ENCODE data around the gene AURKAIP1. TPM values are rescaled to one million over a fixed set of nuclear protein-coding genes. Genes with fewer than 3 reads are reported as not detected.

Gene AURKAIP1
- total and polyA plus RNA-seq, 2 experiments from 2014 or later = 118 to 218 TPM

DNA sequence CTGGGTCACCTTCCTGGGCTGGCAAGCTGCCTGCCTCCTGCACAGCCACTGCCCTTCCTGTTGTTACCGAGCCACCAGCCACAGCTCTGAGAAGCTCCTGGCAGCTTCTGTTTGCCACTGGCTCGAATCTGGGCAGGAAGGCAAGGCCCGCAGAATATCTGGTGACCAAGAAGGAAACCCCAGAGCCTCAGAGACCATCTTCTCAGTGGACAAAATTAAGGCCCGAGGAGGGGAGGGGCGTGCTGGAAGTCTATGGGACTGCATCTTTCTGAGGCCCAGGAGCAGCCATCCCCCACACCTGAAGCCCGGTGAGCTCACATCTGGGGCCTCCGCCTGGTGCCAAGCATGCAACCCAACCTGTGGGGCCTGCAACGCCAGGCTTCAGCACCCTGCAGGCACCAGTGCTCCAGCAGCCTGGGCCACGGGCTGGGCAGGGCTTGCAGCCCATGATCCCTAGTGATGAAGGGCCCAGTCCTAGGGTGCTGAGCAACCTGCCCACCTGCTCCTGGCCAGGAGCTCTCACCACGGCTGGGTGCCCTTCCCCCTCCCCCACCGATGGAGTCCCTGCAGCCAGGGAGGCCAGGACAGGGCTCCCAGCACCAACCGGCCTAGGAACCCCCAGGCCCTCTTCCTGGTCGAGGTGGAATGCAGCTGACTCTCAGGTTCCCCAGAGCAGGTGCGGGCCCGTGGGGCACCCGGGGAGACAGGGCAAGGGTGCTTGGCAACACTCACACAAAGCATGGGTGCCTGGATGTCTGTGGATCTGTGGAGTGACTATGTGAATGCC is 49.5 kb downstream of the AURKAIP1 start:
- Histone ChIP-seq H3K4me3 (peak overlapping the region; percentile 89), H2AFZ (peak overlapping the region; percentile 51; the same call in 1 of the 2 replicates), H3K36me3 (ENCODE audit: low read depth) (no peaks in the 10 kb centered on the region), H3K4me1 (ENCODE audit: insufficient read depth) (peaks cover 16% of the 10 kb centered on the region), H3K27ac (peak overlapping the region; percentile 56), H3K9ac (peak overlapping the region; percentile 97), H4K20me1 (ENCODE audit: insufficient read depth) (no peaks in the 10 kb centered on the region), H3F3A (ENCODE audit: insufficient read depth) (no peaks in the 10 kb centered on the region), H3K9me3 (ENCODE audit: low read depth) (no peaks in the 10 kb centered on the region), H3K4me2 (ENCODE audit: unreplicated experiment) (peak overlapping the region; percentile 80), H3K9me2 (ENCODE audit: insufficient read depth) (no peaks in the 10 kb centered on the region), H3K27me3 (replicated peaks; ENCODE audit: insufficient read depth) (no peaks in the 10 kb centered on the region), H3K79me2 (ENCODE audit: insufficient read depth) (peaks cover 57% of the 10 kb centered on the region)
- 61 to 64% methylated on average over 16 of the region's 16 CpGs for WGBS, 2 experiments (ENCODE audit: low coverage in 1 of 2, low lambda C conversion rate in 2 of 2, missing lambda C conversion rate in 2 of 2)
- in situ Hi-C loops (cut with MboI) = no loop called here
- no peak for TF ChIP-seq EZH2 (IDR thresholded peaks at IDR 0.05; ENCODE audit: insufficient read depth, poor library complexity, severe bottlenecking)
- no peak for TF ChIP-seq EZH2phosphoT487 (IDR thresholded peaks at IDR 0.05; ENCODE audit: insufficient read depth, low read depth)
- DNase-seq = no peak

DNA sequence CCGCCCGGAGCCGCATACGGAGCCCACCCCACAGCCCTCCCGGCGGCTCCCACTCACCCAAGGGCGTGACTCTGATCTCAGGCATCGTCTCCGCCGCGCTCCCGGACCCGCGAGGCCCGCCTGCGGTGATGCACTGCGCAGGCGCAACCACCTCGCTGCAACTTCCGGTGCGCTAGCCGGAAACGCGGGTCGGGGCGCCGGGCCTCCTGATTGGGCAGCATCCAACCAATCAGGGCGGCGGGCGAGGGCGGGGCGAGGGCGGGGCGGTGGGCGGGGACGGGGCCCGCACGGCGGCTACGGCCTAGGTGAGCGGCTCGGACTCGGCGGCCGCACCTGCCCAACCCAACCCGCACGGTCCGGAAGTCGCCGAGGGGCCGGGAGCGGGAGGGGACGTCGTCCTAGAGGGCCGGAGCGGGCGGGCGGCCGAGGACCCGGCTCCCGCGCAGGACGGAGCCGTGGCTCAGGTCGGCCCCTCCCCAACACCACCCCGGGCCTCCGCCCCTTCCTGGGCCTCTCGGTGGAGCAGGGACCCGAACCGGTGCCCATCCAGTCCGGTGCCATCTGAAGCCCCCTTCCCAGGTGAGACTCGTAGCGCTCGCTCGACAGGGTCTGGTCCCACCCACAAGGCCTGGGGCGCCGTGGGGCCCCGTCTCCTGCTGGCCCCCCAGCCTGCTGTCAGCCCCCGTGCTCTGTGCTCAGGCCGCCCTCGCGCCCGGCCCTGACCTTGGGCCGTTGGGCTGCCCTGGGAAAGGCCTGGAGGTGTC is 50.3 kb downstream of the AURKAIP1 start, which contains the start of the genes CPTP and INTS11:
TSS of gene CPTP (plus strand) at position 279 of the 764 bp plus-strand sequence. CDS start 2,109 bp downstream, outside the sequence.
TSS of gene INTS11 (minus strand) at position 137 of the 764 bp plus-strand sequence. CDS start at position 85, 52 bp downstream.
- 0 to 1% methylated on average over 24 to 71 of the region's 84 CpGs for WGBS, 2 experiments (ENCODE audit: low coverage in 1 of 2, low lambda C conversion rate in 2 of 2, missing lambda C conversion rate in 2 of 2)
- Histone ChIP-seq H2AFZ (peak within 1 kb of the TSS; percentile 51), H4K20me1 (ENCODE audit: insufficient read depth) (no peaks in the 10 kb centered on the region)

DNA sequence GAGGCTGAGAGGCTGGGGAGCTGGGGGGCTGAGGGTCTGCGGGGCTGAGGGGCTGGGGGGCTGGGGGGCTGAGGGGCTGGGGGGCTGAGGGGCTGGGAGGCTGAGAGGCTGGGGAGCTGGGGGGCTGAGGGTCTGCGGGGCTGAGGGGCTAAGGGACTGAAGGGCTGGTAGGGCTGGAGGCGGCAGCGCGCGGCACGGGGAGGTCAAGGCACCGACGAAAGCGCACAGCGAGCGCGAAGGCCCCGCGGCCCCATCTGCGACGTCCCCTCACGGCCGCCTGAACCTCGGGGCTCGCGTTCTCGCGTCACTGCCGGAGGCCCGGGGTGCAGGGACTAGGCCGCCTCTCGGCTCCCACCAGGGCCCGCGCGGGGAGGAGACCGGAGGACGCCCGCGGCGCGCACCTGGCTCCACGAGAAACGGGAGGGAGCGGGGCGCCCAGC is 50.9 kb downstream of the AURKAIP1 start:
- no peaks in the 10 kb centered on the region for H4K20me1 ChIP-seq (ENCODE audit: insufficient read depth)
- peaks cover 14% of the 10 kb centered on the region for H3K4me1 ChIP-seq (ENCODE audit: insufficient read depth)
- peak overlapping the region; percentile 89 for H3K4me3 ChIP-seq
- no peaks in the 10 kb centered on the region for H3K9me2 ChIP-seq (ENCODE audit: insufficient read depth)
- peak overlapping the region; percentile 55 for H3K4me2 ChIP-seq (ENCODE audit: unreplicated experiment)
- in situ Hi-C loops (cut with MboI) = no loop called here
- no peaks in the 10 kb centered on the region for H3K27me3 ChIP-seq (replicated peaks; ENCODE audit: insufficient read depth)
- H3K79me2 ChIP-seq (ENCODE audit: insufficient read depth) = peaks cover 71% of the 10 kb centered on the region
- H3K9me3 ChIP-seq (ENCODE audit: low read depth) = no peaks in the 10 kb centered on the region
- WGBS, 2 experiments (ENCODE audit: low coverage in 1 of 2, low lambda C conversion rate in 2 of 2, missing lambda C conversion rate in 2 of 2) = 0 to 2% methylated on average over 14 to 38 of the region's 41 CpGs
- DNase-seq = no peak
- H3K36me3 ChIP-seq (ENCODE audit: low read depth) = peaks cover 4% of the 10 kb centered on the region; the same call in 1 of the 2 replicates
- TF ChIP-seq EZH2phosphoT487 (IDR thresholded peaks at IDR 0.05; ENCODE audit: insufficient read depth, low read depth) (no peak), EZH2 (IDR thresholded peaks at IDR 0.05; ENCODE audit: insufficient read depth, poor library complexity, severe bottlenecking) (no peak)
- H3K9ac ChIP-seq = peak overlapping the region; percentile 97
- peak overlapping the region; percentile 72 for H3K27ac ChIP-seq
- no peak overlapping the region for H2AFZ ChIP-seq
- H3F3A ChIP-seq (ENCODE audit: insufficient read depth) = peaks cover 3% of the 10 kb centered on the region; the same call in 1 of the 2 replicates

More for the DNA sequence above, 50.3 kb downstream of the AURKAIP1 start, which contains the start of the genes CPTP and INTS11:
- Histone ChIP-seq H3K9me3 (ENCODE audit: low read depth) (no peaks in the 10 kb centered on the region), H3K4me2 (ENCODE audit: unreplicated experiment) (peak within 1 kb of the TSS; percentile 80), H3K9me2 (ENCODE audit: insufficient read depth) (no peaks in the 10 kb centered on the region), H3F3A (ENCODE audit: insufficient read depth) (no peaks in the 10 kb centered on the region), H3K79me2 (ENCODE audit: insufficient read depth) (peaks cover 65% of the 10 kb centered on the region), H3K27ac (peak within 1 kb of the TSS; percentile 72), H3K27me3 (replicated peaks; ENCODE audit: insufficient read depth) (no peaks in the 10 kb centered on the region), H3K4me3 (peak within 1 kb of the TSS; percentile 89), H3K9ac (peak within 1 kb of the TSS; percentile 97), H3K36me3 (ENCODE audit: low read depth) (no peaks in the 10 kb centered on the region; the same call in 1 of the 2 replicates), H3K4me1 (ENCODE audit: insufficient read depth) (peaks cover 14% of the 10 kb centered on the region)
- DNase-seq = peak; percentile 98
- in situ Hi-C loops (cut with MboI) = no loop called here
- TF ChIP-seq EZH2 (IDR thresholded peaks at IDR 0.05; ENCODE audit: insufficient read depth, poor library complexity, severe bottlenecking) = no peak
- no peak for TF ChIP-seq EZH2phosphoT487 (IDR thresholded peaks at IDR 0.05; ENCODE audit: insufficient read depth, low read depth)

Small RNA genes lying within 50 kb of the gene (microRNA-seq; reads per million reads assigned to microRNA genes)
- not detected for gene MIR6808 (ENCODE audit: borderline number of aligned reads)

Other genes with a start within 250 kb of the AURKAIP1 start
- gene TTLL10, start 201.3 kb downstream of the AURKAIP1 start, total RNA-seq (2014; rRNA removed; shearing (Covaris generic)) = not detected in 2 replicates
- gene TTLL10, start 201.3 kb downstream of the AURKAIP1 start, polyA plus RNA-seq (2016; fragmentation: Nextera tagmentation; extraction: Ambion mirVana) = not detected in 2 replicates
- not detected in 2 replicates for gene TNFRSF18, start 168.6 kb downstream of the AURKAIP1 start, total RNA-seq (2014; rRNA removed; shearing (Covaris generic))
- 0.18 TPM in 1 of 2 replicates, not detected in the other for gene TNFRSF18, start 168.6 kb downstream of the AURKAIP1 start, polyA plus RNA-seq (2016; fragmentation: Nextera tagmentation; extraction: Ambion mirVana)
- gene TNFRSF4, start 161.1 kb downstream of the AURKAIP1 start, total RNA-seq (2014; rRNA removed; shearing (Covaris generic)) = not detected in 2 replicates
- not detected in 2 replicates for gene TNFRSF4, start 161.1 kb downstream of the AURKAIP1 start, polyA plus RNA-seq (2016; fragmentation: Nextera tagmentation; extraction: Ambion mirVana)
- gene SDF4, start 143.2 kb downstream of the AURKAIP1 start, total RNA-seq (2014; rRNA removed; shearing (Covaris generic)) = 214 and 216 TPM in 2 replicates
- gene SDF4, start 143.2 kb downstream of the AURKAIP1 start, polyA plus RNA-seq (2016; fragmentation: Nextera tagmentation; extraction: Ambion mirVana) = 261 and 269 TPM in 2 replicates
- 50.3 and 52.5 TPM in 2 replicates for gene B3GALT6, start 143.0 kb downstream of the AURKAIP1 start, total RNA-seq (2014; rRNA removed; shearing (Covaris generic))
- gene B3GALT6, start 143.0 kb downstream of the AURKAIP1 start, polyA plus RNA-seq (2016; fragmentation: Nextera tagmentation; extraction: Ambion mirVana) = 6.5 and 8.3 TPM in 2 replicates
- 0.38 and 3.1 TPM in 2 replicates for gene C1QTNF12, start 128.5 kb downstream of the AURKAIP1 start, total RNA-seq (2014; rRNA removed; shearing (Covaris generic))
- 2.0 and 2.1 TPM in 2 replicates for gene C1QTNF12, start 128.5 kb downstream of the AURKAIP1 start, polyA plus RNA-seq (2016; fragmentation: Nextera tagmentation; extraction: Ambion mirVana)
- gene UBE2J2, start 101.4 kb downstream of the AURKAIP1 start, total RNA-seq (2014; rRNA removed; shearing (Covaris generic)) = 49.7 and 51.0 TPM in 2 replicates
- 63.5 and 68.0 TPM in 2 replicates for gene UBE2J2, start 101.4 kb downstream of the AURKAIP1 start, polyA plus RNA-seq (2016; fragmentation: Nextera tagmentation; extraction: Ambion mirVana)
- 0.76 and 2.5 TPM in 2 replicates for gene SCNN1D, start 94.8 kb downstream of the AURKAIP1 start, total RNA-seq (2014; rRNA removed; shearing (Covaris generic))
- 0.46 and 0.55 TPM in 2 replicates for gene SCNN1D, start 94.8 kb downstream of the AURKAIP1 start, polyA plus RNA-seq (2016; fragmentation: Nextera tagmentation; extraction: Ambion mirVana)
- gene ACAP3, start 67.3 kb downstream of the AURKAIP1 start, total RNA-seq (2014; rRNA removed; shearing (Covaris generic)) = 58.6 and 68.0 TPM in 2 replicates
- gene ACAP3, start 67.3 kb downstream of the AURKAIP1 start, polyA plus RNA-seq (2016; fragmentation: Nextera tagmentation; extraction: Ambion mirVana) = 11.6 and 11.8 TPM in 2 replicates
- 36.2 and 46.5 TPM in 2 replicates for gene PUSL1, start 66.6 kb downstream of the AURKAIP1 start, total RNA-seq (2014; rRNA removed; shearing (Covaris generic))
- 28.3 and 30.9 TPM in 2 replicates for gene PUSL1, start 66.6 kb downstream of the AURKAIP1 start, polyA plus RNA-seq (2016; fragmentation: Nextera tagmentation; extraction: Ambion mirVana)
- 80.1 and 90.0 TPM in 2 replicates for gene INTS11, start 50.5 kb downstream of the AURKAIP1 start, total RNA-seq (2014; rRNA removed; shearing (Covaris generic))
- 70.2 and 72.8 TPM in 2 replicates for gene INTS11, start 50.5 kb downstream of the AURKAIP1 start, polyA plus RNA-seq (2016; fragmentation: Nextera tagmentation; extraction: Ambion mirVana)
- gene CPTP, start 50.4 kb downstream of the AURKAIP1 start, total RNA-seq (2014; rRNA removed; shearing (Covaris generic)) = 30.5 and 39.0 TPM in 2 replicates
- gene CPTP, start 50.4 kb downstream of the AURKAIP1 start, polyA plus RNA-seq (2016; fragmentation: Nextera tagmentation; extraction: Ambion mirVana) = 28.0 and 33.2 TPM in 2 replicates
- gene TAS1R3, start 43.9 kb downstream of the AURKAIP1 start, total RNA-seq (2014; rRNA removed; shearing (Covaris generic)) = 0.54 TPM in 1 of 2 replicates, not detected in the other
- gene TAS1R3, start 43.9 kb downstream of the AURKAIP1 start, polyA plus RNA-seq (2016; fragmentation: Nextera tagmentation; extraction: Ambion mirVana) = 0.24 TPM in 1 of 2 replicates, not detected in the other
- 113 and 119 TPM in 2 replicates for gene DVL1, start 25.8 kb downstream of the AURKAIP1 start, total RNA-seq (2014; rRNA removed; shearing (Covaris generic))
- gene DVL1, start 25.8 kb downstream of the AURKAIP1 start, polyA plus RNA-seq (2016; fragmentation: Nextera tagmentation; extraction: Ambion mirVana) = 8.6 and 9.9 TPM in 2 replicates
- gene MXRA8, start 16.7 kb downstream of the AURKAIP1 start, total RNA-seq (2014; rRNA removed; shearing (Covaris generic)) = 1,040 and 1,228 TPM in 2 replicates
- 584 and 609 TPM in 2 replicates for gene MXRA8, start 16.7 kb downstream of the AURKAIP1 start, polyA plus RNA-seq (2016; fragmentation: Nextera tagmentation; extraction: Ambion mirVana)
- 150 and 185 TPM in 2 replicates for gene CCNL2, start 24.1 kb upstream of the AURKAIP1 start, total RNA-seq (2014; rRNA removed; shearing (Covaris generic))
- gene CCNL2, start 24.1 kb upstream of the AURKAIP1 start, polyA plus RNA-seq (2016; fragmentation: Nextera tagmentation; extraction: Ambion mirVana) = 151 and 199 TPM in 2 replicates
- gene MRPL20, start 32.1 kb upstream of the AURKAIP1 start, total RNA-seq (2014; rRNA removed; shearing (Covaris generic)) = 88.9 and 105 TPM in 2 replicates
- gene MRPL20, start 32.1 kb upstream of the AURKAIP1 start, polyA plus RNA-seq (2016; fragmentation: Nextera tagmentation; extraction: Ambion mirVana) = 176 and 181 TPM in 2 replicates
- 0.51 and 0.97 TPM in 2 replicates for gene ANKRD65, start 46.1 kb upstream of the AURKAIP1 start, total RNA-seq (2014; rRNA removed; shearing (Covaris generic))
- 0.44 and 0.70 TPM in 2 replicates for gene ANKRD65, start 46.1 kb upstream of the AURKAIP1 start, polyA plus RNA-seq (2016; fragmentation: Nextera tagmentation; extraction: Ambion mirVana)
- gene VWA1, start 60.5 kb upstream of the AURKAIP1 start, total RNA-seq (2014; rRNA removed; shearing (Covaris generic)) = 1.4 and 2.3 TPM in 2 replicates
- gene VWA1, start 60.5 kb upstream of the AURKAIP1 start, polyA plus RNA-seq (2016; fragmentation: Nextera tagmentation; extraction: Ambion mirVana) = 0.60 and 1.3 TPM in 2 replicates
- gene ATAD3C, start 74.5 kb upstream of the AURKAIP1 start, total RNA-seq (2014; rRNA removed; shearing (Covaris generic)) = not detected in 2 replicates
- 0.51 TPM in 1 of 2 replicates, not detected in the other for gene ATAD3C, start 74.5 kb upstream of the AURKAIP1 start, polyA plus RNA-seq (2016; fragmentation: Nextera tagmentation; extraction: Ambion mirVana)
- gene ATAD3B, start 96.6 kb upstream of the AURKAIP1 start, total RNA-seq (2014; rRNA removed; shearing (Covaris generic)) = 20.2 and 34.7 TPM in 2 replicates
- gene ATAD3B, start 96.6 kb upstream of the AURKAIP1 start, polyA plus RNA-seq (2016; fragmentation: Nextera tagmentation; extraction: Ambion mirVana) = 11.6 and 12.1 TPM in 2 replicates
- gene ATAD3A, start 137.0 kb upstream of the AURKAIP1 start, total RNA-seq (2014; rRNA removed; shearing (Covaris generic)) = 45.8 and 54.5 TPM in 2 replicates
- gene ATAD3A, start 137.0 kb upstream of the AURKAIP1 start, polyA plus RNA-seq (2016; fragmentation: Nextera tagmentation; extraction: Ambion mirVana) = 42.8 and 44.9 TPM in 2 replicates
- gene TMEM240, start 165.4 kb upstream of the AURKAIP1 start, total RNA-seq (2014; rRNA removed; shearing (Covaris generic)) = 1.1 and 3.3 TPM in 2 replicates
- 0.44 and 0.76 TPM in 2 replicates for gene TMEM240, start 165.4 kb upstream of the AURKAIP1 start, polyA plus RNA-seq (2016; fragmentation: Nextera tagmentation; extraction: Ambion mirVana)
- 60.8 and 69.2 TPM in 2 replicates for gene SSU72, start 199.7 kb upstream of the AURKAIP1 start, total RNA-seq (2014; rRNA removed; shearing (Covaris generic))
- gene SSU72, start 199.7 kb upstream of the AURKAIP1 start, polyA plus RNA-seq (2016; fragmentation: Nextera tagmentation; extraction: Ambion mirVana) = 195 and 204 TPM in 2 replicates
- 7.7 and 9.8 TPM in 2 replicates for gene FNDC10, start 224.9 kb upstream of the AURKAIP1 start, total RNA-seq (2014; rRNA removed; shearing (Covaris generic))
- 3.1 and 3.9 TPM in 2 replicates for gene FNDC10, start 224.9 kb upstream of the AURKAIP1 start, polyA plus RNA-seq (2016; fragmentation: Nextera tagmentation; extraction: Ambion mirVana)
- 70.5 and 100 TPM in 2 replicates for gene MIB2, start 240.3 kb upstream of the AURKAIP1 start, total RNA-seq (2014; rRNA removed; shearing (Covaris generic))
- gene MIB2, start 240.3 kb upstream of the AURKAIP1 start, polyA plus RNA-seq (2016; fragmentation: Nextera tagmentation; extraction: Ambion mirVana) = 29.2 and 30.3 TPM in 2 replicates

Data from GM23248 (cell line).